Esophagus squamous epithelium (tissue), 4 donors: ENCODE results near the gene CLTCL1.

ENCODE experiments used
- POLR2A ChIP-seq, 4 donors: fragments of 450-650 bp; IDR thresholded peaks; one replicate each; pipeline ENCODE4 v1.6.1; 2017; ENCODE audit warnings: antibody characterized with exemption in 4 of 4, mild to moderate bottlenecking in 4 of 4, moderate library complexity in 3 of 4
- TF ChIP-seq, protein P1 (sequence below), 6 experiments: fragments of 450-650 bp in 4 of 6; fragments of 200-600 bp in 2 of 6; sonication (generic) in 2 of 6; IDR thresholded peaks; one replicate each; pipeline ENCODE4 v1.5.1; 2016 to 2019; ENCODE audit warnings: antibody characterized with exemption in 6 of 6, mild to moderate bottlenecking in 4 of 6, moderate library complexity in 4 of 6

DNA sequence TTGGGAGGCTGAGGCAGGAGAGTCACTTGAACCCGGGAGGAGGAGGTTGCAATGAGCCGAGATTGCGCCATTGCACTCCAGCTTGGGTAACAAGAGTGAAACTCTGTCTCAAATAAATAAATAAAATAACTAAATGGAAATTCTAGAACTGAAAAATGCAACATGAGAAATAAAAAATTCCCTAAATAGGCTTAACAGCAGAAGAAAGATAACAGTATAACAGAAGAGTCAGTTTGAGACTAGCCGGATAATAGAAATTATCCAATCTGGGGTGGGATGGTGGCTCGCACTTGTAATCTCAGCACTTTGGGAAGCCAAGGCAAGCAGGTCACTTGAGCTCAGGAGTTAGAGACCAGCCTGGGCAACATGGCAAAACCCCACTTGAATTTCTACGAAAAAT lies 127.1 kb downstream of the CLTCL1 start:
- TF ChIP-seq, protein P1, sequence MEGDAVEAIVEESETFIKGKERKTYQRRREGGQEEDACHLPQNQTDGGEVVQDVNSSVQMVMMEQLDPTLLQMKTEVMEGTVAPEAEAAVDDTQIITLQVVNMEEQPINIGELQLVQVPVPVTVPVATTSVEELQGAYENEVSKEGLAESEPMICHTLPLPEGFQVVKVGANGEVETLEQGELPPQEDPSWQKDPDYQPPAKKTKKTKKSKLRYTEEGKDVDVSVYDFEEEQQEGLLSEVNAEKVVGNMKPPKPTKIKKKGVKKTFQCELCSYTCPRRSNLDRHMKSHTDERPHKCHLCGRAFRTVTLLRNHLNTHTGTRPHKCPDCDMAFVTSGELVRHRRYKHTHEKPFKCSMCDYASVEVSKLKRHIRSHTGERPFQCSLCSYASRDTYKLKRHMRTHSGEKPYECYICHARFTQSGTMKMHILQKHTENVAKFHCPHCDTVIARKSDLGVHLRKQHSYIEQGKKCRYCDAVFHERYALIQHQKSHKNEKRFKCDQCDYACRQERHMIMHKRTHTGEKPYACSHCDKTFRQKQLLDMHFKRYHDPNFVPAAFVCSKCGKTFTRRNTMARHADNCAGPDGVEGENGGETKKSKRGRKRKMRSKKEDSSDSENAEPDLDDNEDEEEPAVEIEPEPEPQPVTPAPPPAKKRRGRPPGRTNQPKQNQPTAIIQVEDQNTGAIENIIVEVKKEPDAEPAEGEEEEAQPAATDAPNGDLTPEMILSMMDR (IDR thresholded peaks at IDR 0.05): no peak
- TF ChIP-seq POLR2A (IDR thresholded peaks at IDR 0.05): no peak
